Thyroid gland (tissue), 4 donors: ENCODE measurements around the gene ATP9B. TPM values are rescaled to one million over a fixed set of nuclear protein-coding genes. Genes with fewer than 3 reads are reported as not detected.

Experiments
- DNase-seq, 2 donors: peaks; one replicate each; pipeline ENCODE4 v3.0.0-alpha.2; 2019
- H3K27ac ChIP-seq, 3 donors: fragments of 200-600 bp; sonication (generic); 1 replicate in 2 of 3; 2 replicates in 1 of 3; pipeline ENCODE4 v1.5.1; 2016 to 2019; ENCODE audit warnings: mild to moderate bottlenecking in 1 of 3, moderate library complexity in 1 of 3
- H3K27me3 ChIP-seq: fragments of 200-600 bp; sonication (generic); one replicate; pipeline ENCODE4 v1.5.1; 2019
- H3K36me3 ChIP-seq, 2 donors: fragments of 200-600 bp; sonication (generic); one replicate each; pipeline ENCODE4 v1.5.1; 2016 to 2019
- H3K4me1 ChIP-seq, 2 donors: fragments of 200-600 bp; sonication (generic); one replicate each; pipeline ENCODE4 v1.5.1; 2017 to 2019
- H3K4me3 ChIP-seq, 3 donors: fragments of 200-600 bp; sonication (generic); replicated peaks in 1 of 3; 1 replicate in 2 of 3; 2 replicates in 1 of 3; pipeline ENCODE4 v1.5.1; 2016; ENCODE audit warnings: mild to moderate bottlenecking in 1 of 3
- H3K9me3 ChIP-seq: fragments of 200-600 bp; sonication (generic); one replicate; pipeline ENCODE4 v1.5.1; 2017
- POLR2A ChIP-seq, 2 donors: fragments of 450-650 bp; IDR thresholded peaks; one replicate each; pipeline ENCODE4 v1.6.1; 2017; ENCODE audit warnings: antibody characterized with exemption in 2 of 2, mild to moderate bottlenecking in 2 of 2, moderate library complexity in 1 of 2
- WGBS, 2 donors: methylation state at CpG; one replicate each; pipeline ENCODE4 v1.1.5; 2017; 5-methylcytosine and 5-hydroxymethylcytosine counted together
- intact Hi-C: fragments of 100-400 bp; cut with DNase I; formaldehyde crosslinking; loops from one replicate; pipeline ENCODE4 v1.15.1; 2023
- total RNA-seq, 4 donors: library from RNA; depleted of rRNA; stranded (reverse); fragments of >200 nt; gene quantifications; one replicate each; pipeline ENCODE4 v1.2.3, GENCODE V29; 2016
- TF ChIP-seq, protein P1 (sequence below), 6 experiments: fragments of 200-600 bp in 3 of 6; fragments of 450-650 bp in 3 of 6; sonication (generic) in 3 of 6; IDR thresholded peaks; one replicate each; pipeline ENCODE4 v1.5.1; 2016 to 2019; ENCODE audit warnings: antibody characterized with exemption in 6 of 6, mild to moderate bottlenecking in 2 of 6, inconsistent platforms in 1 of 6, moderate library complexity in 1 of 6

Gene ATP9B
- total RNA-seq, 4 donors from 2014 or later: 30.6 to 58.1 (median 48.2) TPM

DNA sequence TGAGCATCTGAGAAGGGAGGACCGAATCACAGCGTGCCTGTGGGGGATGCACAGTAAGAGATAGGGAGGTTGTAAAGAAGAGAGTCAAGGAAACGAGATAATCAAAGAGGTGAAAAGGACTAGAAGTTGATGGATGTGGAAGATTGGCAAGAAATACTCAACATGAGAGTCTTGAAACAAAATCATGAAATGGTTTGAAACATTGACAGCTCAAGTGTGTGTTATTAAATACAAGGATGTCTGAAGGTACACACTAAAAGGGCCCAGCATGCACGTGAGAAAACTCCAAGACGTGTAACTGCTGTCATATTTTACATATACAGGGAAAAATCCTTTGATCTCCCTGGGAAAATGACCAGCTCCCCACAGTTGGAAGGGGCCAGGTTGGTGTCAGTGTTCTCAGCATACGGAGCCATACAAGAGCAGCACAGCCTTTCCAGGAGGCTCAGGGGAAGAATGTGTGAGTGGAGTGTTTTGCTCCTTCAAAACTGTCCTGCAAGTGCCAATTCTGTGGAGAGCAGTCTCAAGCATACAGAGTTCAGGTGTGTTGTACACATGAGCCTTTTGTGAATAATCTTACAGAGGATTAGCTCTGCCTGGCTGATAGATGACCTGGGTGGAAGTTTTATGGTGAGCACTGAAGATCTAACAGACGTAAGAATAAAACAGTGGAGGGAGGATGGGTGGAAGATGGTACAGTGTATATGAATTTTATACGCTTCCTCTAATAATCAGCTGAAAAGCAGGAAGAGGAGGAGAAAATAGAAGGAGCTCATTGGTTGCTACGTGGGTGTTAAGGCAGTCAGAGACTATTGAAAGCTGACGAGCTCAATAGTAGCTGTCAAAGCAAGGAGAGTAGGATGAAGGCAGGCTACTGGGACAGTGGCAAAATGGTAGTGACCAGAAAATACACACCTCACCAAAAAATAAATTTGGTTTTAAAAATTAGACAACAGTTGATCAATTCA is 126.8 kb downstream of the ATP9B start:
- no peak overlapping the region for H3K4me3 ChIP-seq
- intact Hi-C loops: no loop called here
- TF ChIP-seq POLR2A (IDR thresholded peaks at IDR 0.05): no peak
- TF ChIP-seq, protein P1, sequence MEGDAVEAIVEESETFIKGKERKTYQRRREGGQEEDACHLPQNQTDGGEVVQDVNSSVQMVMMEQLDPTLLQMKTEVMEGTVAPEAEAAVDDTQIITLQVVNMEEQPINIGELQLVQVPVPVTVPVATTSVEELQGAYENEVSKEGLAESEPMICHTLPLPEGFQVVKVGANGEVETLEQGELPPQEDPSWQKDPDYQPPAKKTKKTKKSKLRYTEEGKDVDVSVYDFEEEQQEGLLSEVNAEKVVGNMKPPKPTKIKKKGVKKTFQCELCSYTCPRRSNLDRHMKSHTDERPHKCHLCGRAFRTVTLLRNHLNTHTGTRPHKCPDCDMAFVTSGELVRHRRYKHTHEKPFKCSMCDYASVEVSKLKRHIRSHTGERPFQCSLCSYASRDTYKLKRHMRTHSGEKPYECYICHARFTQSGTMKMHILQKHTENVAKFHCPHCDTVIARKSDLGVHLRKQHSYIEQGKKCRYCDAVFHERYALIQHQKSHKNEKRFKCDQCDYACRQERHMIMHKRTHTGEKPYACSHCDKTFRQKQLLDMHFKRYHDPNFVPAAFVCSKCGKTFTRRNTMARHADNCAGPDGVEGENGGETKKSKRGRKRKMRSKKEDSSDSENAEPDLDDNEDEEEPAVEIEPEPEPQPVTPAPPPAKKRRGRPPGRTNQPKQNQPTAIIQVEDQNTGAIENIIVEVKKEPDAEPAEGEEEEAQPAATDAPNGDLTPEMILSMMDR (IDR thresholded peaks at IDR 0.05): no peak
- H3K4me1 ChIP-seq: no peaks in the 10 kb centered on the region
- no peak for DNase-seq
- H3K9me3 ChIP-seq: no peaks in the 10 kb centered on the region
- no peak overlapping the region for H3K27ac ChIP-seq
- WGBS, 2 donors: 81 to 88% methylated on average over 10 of the region's 10 CpGs
- no peaks in the 10 kb centered on the region for H3K36me3 ChIP-seq
- no peaks in the 10 kb centered on the region for H3K27me3 ChIP-seq

DNA sequence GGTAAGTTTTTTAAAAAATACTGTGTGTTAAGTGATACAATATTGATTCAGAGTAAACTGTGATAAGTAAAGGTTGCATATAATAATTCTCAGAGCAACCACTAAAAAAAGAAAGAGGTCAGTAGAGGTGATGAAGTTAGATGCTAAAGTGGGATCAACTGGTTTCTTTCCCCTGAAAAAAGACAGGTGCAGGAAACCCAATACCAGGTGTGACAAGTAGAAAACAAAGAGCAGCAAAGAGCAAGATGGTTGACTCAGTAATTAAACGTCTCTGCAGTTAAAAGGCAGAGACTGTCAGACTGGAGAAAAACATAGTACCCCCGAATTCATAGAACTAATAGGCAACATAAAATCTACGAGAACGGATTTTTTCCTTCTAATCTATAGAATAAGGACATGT is 128.3 kb downstream of the ATP9B start:
- Histone ChIP-seq H3K27me3 (no peaks in the 10 kb centered on the region), H3K36me3 (no peaks in the 10 kb centered on the region), H3K4me1 (no peaks in the 10 kb centered on the region), H3K27ac (no peak overlapping the region), H3K4me3 (no peak overlapping the region), H3K9me3 (no peaks in the 10 kb centered on the region)
- 90 to 91% methylated on average over 4 of the region's 4 CpGs for WGBS, 2 donors
- TF ChIP-seq POLR2A (IDR thresholded peaks at IDR 0.05): no peak
- TF ChIP-seq, protein P1 (IDR thresholded peaks at IDR 0.05): no peak
- no peak for DNase-seq
- intact Hi-C loops: no loop called here

DNA sequence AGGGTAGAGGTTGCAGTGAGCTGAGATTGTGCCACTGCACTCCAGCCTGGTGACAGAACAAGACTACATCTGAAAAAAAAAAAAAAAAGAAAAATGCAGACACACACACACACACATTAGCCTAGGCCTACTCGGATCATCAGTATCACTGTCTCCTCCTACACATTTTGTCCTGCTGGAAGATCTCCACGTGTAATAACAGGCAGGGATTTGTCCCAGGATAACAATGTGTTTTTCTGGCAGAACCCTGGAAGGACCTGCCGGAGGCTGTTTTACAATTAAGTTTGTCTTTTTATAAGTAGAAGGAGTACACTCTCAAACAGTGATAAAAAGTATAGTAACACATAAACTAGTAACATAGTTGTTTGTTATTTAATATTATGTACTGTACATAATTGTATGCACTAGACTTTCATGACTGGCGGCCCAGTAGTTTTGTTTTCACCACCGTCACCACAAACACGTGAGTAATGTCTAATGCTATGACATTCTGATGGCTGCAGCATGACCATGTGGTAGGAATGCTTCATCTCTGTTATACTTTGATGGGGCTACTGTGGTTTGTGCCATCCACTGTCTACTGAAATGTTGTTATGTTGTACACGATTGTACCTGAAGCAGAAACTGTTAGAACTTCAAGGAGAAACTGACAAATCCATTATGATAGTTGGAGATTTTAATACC is 130.6 kb downstream of the ATP9B start:
- no peaks in the 10 kb centered on the region for H3K27me3 ChIP-seq
- H3K9me3 ChIP-seq: no peaks in the 10 kb centered on the region
- H3K27ac ChIP-seq: no peak overlapping the region
- 85 to 86% methylated on average over 7 of the region's 7 CpGs for WGBS, 2 donors
- DNase-seq: no peak
- no peak for TF ChIP-seq POLR2A (IDR thresholded peaks at IDR 0.05)
- TF ChIP-seq, protein P1 (IDR thresholded peaks at IDR 0.05): no peak
- no peaks in the 10 kb centered on the region for H3K36me3 ChIP-seq
- H3K4me1 ChIP-seq: no peaks in the 10 kb centered on the region
- H3K4me3 ChIP-seq: no peak overlapping the region
- intact Hi-C loops: no loop called here

DNA sequence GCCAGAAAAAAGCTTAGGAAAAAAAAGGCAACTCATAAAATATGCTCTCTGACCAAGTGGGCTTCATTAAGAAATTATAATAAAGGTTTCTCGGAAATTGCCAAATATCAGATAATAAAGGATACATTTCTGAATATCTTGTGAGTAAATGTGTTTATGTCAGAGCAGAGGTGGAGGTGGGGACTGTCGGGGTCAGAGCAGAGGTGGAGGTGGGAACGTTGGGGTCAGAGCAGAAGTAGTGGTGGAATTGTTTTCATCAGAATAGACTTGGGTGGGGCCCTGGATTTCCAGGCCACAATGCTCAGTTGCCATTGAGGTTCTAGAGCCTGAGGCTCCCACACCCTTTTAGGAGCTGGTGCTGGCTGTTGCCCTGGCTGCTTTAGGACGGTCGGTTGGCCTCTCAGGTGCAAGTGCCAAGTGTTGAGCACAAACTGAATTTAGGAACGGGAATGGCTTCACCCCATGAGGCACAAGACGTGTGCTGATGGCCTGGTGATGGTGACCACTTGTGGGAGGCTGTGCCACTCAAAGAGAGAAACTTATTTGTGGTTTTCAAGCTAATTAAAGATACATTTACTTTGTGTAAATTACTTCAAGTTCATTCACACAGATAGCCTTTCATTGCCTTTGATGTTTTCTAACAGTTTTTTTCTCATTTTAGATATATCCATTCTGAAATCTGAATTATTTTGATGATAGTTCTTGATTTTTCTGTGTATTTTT is 131.5 kb downstream of the ATP9B start:
- intact Hi-C loops: no loop called here
- no peak for TF ChIP-seq POLR2A (IDR thresholded peaks at IDR 0.05)
- TF ChIP-seq, protein P1 (IDR thresholded peaks at IDR 0.05): no peak
- Histone ChIP-seq H3K4me1 (no peaks in the 10 kb centered on the region), H3K4me3 (no peak overlapping the region), H3K9me3 (no peaks in the 10 kb centered on the region), H3K36me3 (no peaks in the 10 kb centered on the region), H3K27ac (no peak overlapping the region), H3K27me3 (no peaks in the 10 kb centered on the region)
- DNase-seq: peak in 1 of 2 donors; percentile 33
- WGBS, 2 donors: 82 to 87% methylated on average over 7 of the region's 7 CpGs
